ENCODE data around the gene OSBP.
"Not testable (repeated sequence)": the region's sequence is repeated elsewhere in the genome, so short reads cannot be mapped to it uniquely, and the experiment has no call there.

DNA sequence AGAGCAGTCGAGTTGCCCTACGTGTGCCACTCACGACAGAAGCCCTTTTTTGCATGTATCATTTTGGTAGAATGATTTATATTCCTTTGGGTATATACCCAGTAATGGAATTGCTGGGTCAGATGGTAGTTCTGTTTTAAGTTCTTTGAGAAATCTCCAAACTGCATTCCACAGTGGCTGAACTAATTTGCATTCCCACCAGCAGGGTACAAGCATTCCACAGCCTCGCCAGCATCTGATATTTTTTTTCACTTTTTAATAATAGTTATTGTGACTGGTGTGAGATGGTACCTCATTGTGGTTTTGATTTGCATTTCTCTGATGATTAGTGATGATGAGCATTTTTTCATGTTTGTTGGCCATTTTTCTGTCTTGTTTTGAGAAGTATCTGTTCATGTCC is 11.4 kb upstream of the OSBP start:
- TF ChIP-seq, protein P1, sequence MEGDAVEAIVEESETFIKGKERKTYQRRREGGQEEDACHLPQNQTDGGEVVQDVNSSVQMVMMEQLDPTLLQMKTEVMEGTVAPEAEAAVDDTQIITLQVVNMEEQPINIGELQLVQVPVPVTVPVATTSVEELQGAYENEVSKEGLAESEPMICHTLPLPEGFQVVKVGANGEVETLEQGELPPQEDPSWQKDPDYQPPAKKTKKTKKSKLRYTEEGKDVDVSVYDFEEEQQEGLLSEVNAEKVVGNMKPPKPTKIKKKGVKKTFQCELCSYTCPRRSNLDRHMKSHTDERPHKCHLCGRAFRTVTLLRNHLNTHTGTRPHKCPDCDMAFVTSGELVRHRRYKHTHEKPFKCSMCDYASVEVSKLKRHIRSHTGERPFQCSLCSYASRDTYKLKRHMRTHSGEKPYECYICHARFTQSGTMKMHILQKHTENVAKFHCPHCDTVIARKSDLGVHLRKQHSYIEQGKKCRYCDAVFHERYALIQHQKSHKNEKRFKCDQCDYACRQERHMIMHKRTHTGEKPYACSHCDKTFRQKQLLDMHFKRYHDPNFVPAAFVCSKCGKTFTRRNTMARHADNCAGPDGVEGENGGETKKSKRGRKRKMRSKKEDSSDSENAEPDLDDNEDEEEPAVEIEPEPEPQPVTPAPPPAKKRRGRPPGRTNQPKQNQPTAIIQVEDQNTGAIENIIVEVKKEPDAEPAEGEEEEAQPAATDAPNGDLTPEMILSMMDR (IDR thresholded peaks at IDR 0.05), result not testable (repeated sequence)
- TF ChIP-seq POLR2A (IDR thresholded peaks at IDR 0.05), result not testable (repeated sequence)
